Aorta (tissue), 5 donors: ENCODE data around the gene CCDC68. TPM values are rescaled to one million over a fixed set of nuclear protein-coding genes. Genes with fewer than 3 reads are reported as not detected.

Experiments used
- ATAC-seq: fragments of 200-7000 bp; cut with Tn5 transposase; one replicate; pipeline ENCODE4 v1.9.1; 2022; ENCODE audit warnings: moderate library complexity; ENCODE audit not compliant: low FRiP score
- DNase-seq, 2 donors: peaks; one replicate each; pipeline ENCODE4 v3.0.0-alpha.2; 2020
- H3K27ac ChIP-seq, 2 donors: one replicate each; pipeline ENCODE4 v1.5.1; 2013; ENCODE audit warnings: low read length in 2 of 2, mild to moderate bottlenecking in 2 of 2, moderate library complexity in 2 of 2, control low read depth in 1 of 2, inconsistent platforms in 1 of 2, low read depth in 1 of 2
- H3K27me3 ChIP-seq, 2 donors: one replicate each; pipeline ENCODE4 v1.6.1; 2013; ENCODE audit warnings: control low read depth in 1 of 2, low read length in 1 of 2, mild to moderate bottlenecking in 1 of 2, moderate library complexity in 1 of 2; ENCODE audit not compliant: insufficient read depth in 2 of 2, control insufficient read depth in 1 of 2
- H3K36me3 ChIP-seq, 2 donors: one replicate each; pipeline ENCODE4 v1.6.1; 2013; ENCODE audit warnings: control low read depth in 1 of 2, low read length in 1 of 2, mild to moderate bottlenecking in 1 of 2; ENCODE audit not compliant: insufficient read depth in 2 of 2, control insufficient read depth in 1 of 2
- H3K4me1 ChIP-seq, 2 donors: one replicate each; pipeline ENCODE4 v1.6.1; 2013; ENCODE audit warnings: low read length in 2 of 2, control low read depth in 1 of 2, mild to moderate bottlenecking in 1 of 2, moderate library complexity in 1 of 2; ENCODE audit not compliant: insufficient read depth in 2 of 2, control insufficient read depth in 1 of 2
- H3K4me3 ChIP-seq, 2 donors: one replicate each; pipeline ENCODE4 v1.5.1; 2013; ENCODE audit warnings: low read length in 2 of 2, control low read depth in 1 of 2, mild to moderate bottlenecking in 1 of 2
- H3K9me3 ChIP-seq: one replicate; pipeline ENCODE4 v1.6.1; 2013; ENCODE audit warnings: mild to moderate bottlenecking, low read length; ENCODE audit not compliant: control insufficient read depth
- WGBS, 2 donors: extraction: QIAGEN DNeasy Blood & Tissue Kit; methylation state at CpG; one replicate each; pipeline ENCODE4 v1.1.7; 2013; 5-methylcytosine and 5-hydroxymethylcytosine counted together
- intact Hi-C, 2 donors: fragments of 100-400 bp; cut with DNase I; formaldehyde crosslinking; loops; one replicate each; pipeline versions ENCODE4 v1.14.2 to v1.15.0; 2022
- polyA plus RNA-seq, 2 donors: library from polyadenylated mRNA; stranded (reverse); fragments of 200-250 nt; gene quantifications; one replicate each; pipeline ENCODE4 v1.2.3, GENCODE V29; 2013
- total RNA-seq, 2 donors: library from RNA; stranded (reverse); fragmentation: NEBNext Ultra II Directional; extraction: Animal tissue kit (Norgen Biotek cat#: 25700); gene quantifications; one replicate each; pipeline ENCODE4 v1.2.1, GENCODE V29; 2021
- donor health status: healthy with polysubstance abuse.
- donor health status: Bipolar disorder and iron deficiency.
- donor health status: DM: no; HTN: no; CAD: no.
- donor health status: DM: no; HTN: no; CAD: no.
- donor health status: DM: yes; HTN: yes; CAD: no.

CCDC68 gene
- total and polyA plus RNA-seq, 4 donors, result 1.9 to 9.4 (median 6.4) TPM

GRCh38 chr18:54939361-54939917 is 19.8 kb downstream of the CCDC68 start:
- intact Hi-C loops, result no loop called here
- 94 to 95% methylated on average over 7 of the region's 7 CpGs for WGBS, 2 donors
- H3K4me1 ChIP-seq, result no peaks in the 10 kb centered on the region
- H3K36me3 ChIP-seq, result no peaks in the 10 kb centered on the region
- DNase-seq (no peak), ATAC-seq (no peak)
- no peak overlapping the region for H3K4me3 ChIP-seq
- no peak overlapping the region for H3K27ac ChIP-seq
- H3K27me3 ChIP-seq, result no peaks in the 10 kb centered on the region
- peaks cover 2% of the 10 kb centered on the region for H3K9me3 ChIP-seq

- WGBS, 2 donors, result 88 to 93% methylated on average over 3 of the region's 3 CpGs
- no peak for DNase-seq
- no peak overlapping the region for H3K27ac ChIP-seq
- ATAC-seq, result no peak
- H3K4me3 ChIP-seq, result no peak overlapping the region
- intact Hi-C loops, result no loop called here
- peaks cover 2% of the 10 kb centered on the region for H3K9me3 ChIP-seq
- H3K4me1 ChIP-seq, result no peaks in the 10 kb centered on the region
- H3K36me3 ChIP-seq, result no peaks in the 10 kb centered on the region
- no peaks in the 10 kb centered on the region for H3K27me3 ChIP-seq
Measured at GRCh38 chr18:54938506-54938905, 20.8 kb downstream of the CCDC68 start.

GRCh38 chr18:54932472-54932871 is 26.8 kb downstream of the CCDC68 start:
- Histone ChIP-seq H3K27ac (no peak overlapping the region), H3K4me3 (no peak overlapping the region), H3K36me3 (no peaks in the 10 kb centered on the region), H3K27me3 (no peaks in the 10 kb centered on the region), H3K4me1 (no peaks in the 10 kb centered on the region), H3K9me3 (peaks cover 3% of the 10 kb centered on the region)
- DNase-seq (no peak), ATAC-seq (no peak)
- WGBS, 2 donors, result 0 to 43% methylated on average over 1 of the region's 1 CpG
- intact Hi-C loops, result no loop called here

GRCh38 chr18:54931152-54931551 is 28.1 kb downstream of the CCDC68 start:
- peaks cover 3% of the 10 kb centered on the region for H3K9me3 ChIP-seq
- no peak for DNase-seq
- ATAC-seq, result no peak
- intact Hi-C loops, result no loop called here
- H3K4me3 ChIP-seq, result no peak overlapping the region
- no peaks in the 10 kb centered on the region for H3K27me3 ChIP-seq
- H3K36me3 ChIP-seq, result no peaks in the 10 kb centered on the region
- WGBS, 2 donors, result 94 to 95% methylated on average over 4 of the region's 4 CpGs
- H3K27ac ChIP-seq, result no peak overlapping the region
- no peaks in the 10 kb centered on the region for H3K4me1 ChIP-seq

- 78 to 84% methylated on average over 2 of the region's 2 CpGs for WGBS, 2 donors
- ATAC-seq, result no peak
- intact Hi-C loops, result no loop called here
- H3K36me3 ChIP-seq, result no peaks in the 10 kb centered on the region
- DNase-seq, result no peak
- H3K27ac ChIP-seq, result no peak overlapping the region
- no peaks in the 10 kb centered on the region for H3K4me1 ChIP-seq
- H3K27me3 ChIP-seq, result no peaks in the 10 kb centered on the region
- H3K4me3 ChIP-seq, result no peak overlapping the region
- H3K9me3 ChIP-seq, result peaks cover 1% of the 10 kb centered on the region
Measured at GRCh38 chr18:54928236-54928635, 31.0 kb downstream of the CCDC68 start.

- no peaks in the 10 kb centered on the region for H3K27me3 ChIP-seq
- H3K27ac ChIP-seq, result no peak overlapping the region
- no peak for DNase-seq
- no peak overlapping the region for H3K4me3 ChIP-seq
- 87 to 92% methylated on average over 3 of the region's 3 CpGs for WGBS, 2 donors
- H3K36me3 ChIP-seq, result no peaks in the 10 kb centered on the region
- intact Hi-C loops, result no loop called here
- ATAC-seq, result no peak
- peaks cover 1% of the 10 kb centered on the region for H3K9me3 ChIP-seq
- no peaks in the 10 kb centered on the region for H3K4me1 ChIP-seq
Measured at GRCh38 chr18:54926593-54927325, 32.5 kb downstream of the CCDC68 start.

- intact Hi-C loops, result no loop called here
- no peaks in the 10 kb centered on the region for H3K4me1 ChIP-seq
- 85 to 98% methylated on average over 1 of the region's 1 CpG for WGBS, 2 donors
- DNase-seq, result no peak
- H3K27me3 ChIP-seq, result no peaks in the 10 kb centered on the region
- no peak overlapping the region for H3K27ac ChIP-seq
- no peaks in the 10 kb centered on the region for H3K36me3 ChIP-seq
- peaks cover 1% of the 10 kb centered on the region for H3K9me3 ChIP-seq
- no peak overlapping the region for H3K4me3 ChIP-seq
- ATAC-seq, result no peak
Measured at GRCh38 chr18:54924948-54925347, 34.3 kb downstream of the CCDC68 start.

- Histone ChIP-seq H3K27me3 (no peaks in the 10 kb centered on the region), H3K9me3 (no peaks in the 10 kb centered on the region), H3K4me1 (no peaks in the 10 kb centered on the region), H3K36me3 (no peaks in the 10 kb centered on the region), H3K27ac (no peak overlapping the region), H3K4me3 (no peak overlapping the region)
- ATAC-seq, result no peak
- DNase-seq, result no peak
- intact Hi-C loops, result no loop called here
- 44 to 60% methylated on average over 4 of the region's 4 CpGs for WGBS, 2 donors
Measured at GRCh38 chr18:54923339-54923956, 35.8 kb downstream of the CCDC68 start.

GRCh38 chr18:54919412-54919811 is 39.8 kb downstream of the CCDC68 start:
- ATAC-seq, result no peak
- H3K9me3 ChIP-seq, result no peaks in the 10 kb centered on the region
- no peak overlapping the region for H3K27ac ChIP-seq
- no peaks in the 10 kb centered on the region for H3K27me3 ChIP-seq
- no peak overlapping the region for H3K4me3 ChIP-seq
- intact Hi-C loops, result no loop called here
- H3K4me1 ChIP-seq, result no peaks in the 10 kb centered on the region
- DNase-seq, result no peak
- no peaks in the 10 kb centered on the region for H3K36me3 ChIP-seq
- WGBS, 2 donors, result 90 to 91% methylated on average over 6 of the region's 6 CpGs
